Astrocyte (in vitro differentiated cells and primary cell): ENCODE results near the gene MAP4K2.

ENCODE experiments used
- CTCF ChIP-seq: IDR thresholded peaks from 2 replicates; pipeline ENCODE4 v1.5.1; 2011; ENCODE audit warnings: low read depth, mild to moderate bottlenecking, inconsistent platforms, low read length, moderate library complexity; ENCODE audit not compliant: insufficient read depth
- EZH2 ChIP-seq: IDR thresholded peaks from 2 replicates; pipeline ENCODE4 v1.6.1; 2012; ENCODE audit warnings: mild to moderate bottlenecking, low read length, inconsistent platforms; ENCODE audit not compliant: insufficient read depth

- TF ChIP-seq CTCF (no peak), EZH2 (no peak)
These were observed 3.3 kb downstream of the MAP4K2 start for GRCh38 chr11:64799623-64800302.
